Measurements from ENCODE around the gene HOXC12. TPM values are rescaled to one million over a fixed set of nuclear protein-coding genes. Genes with fewer than 3 reads are reported as not detected.
A peak's percentile ranks its signal among the peaks of the same experiment; 100 is the strongest.

Gene HOXC12
- total and polyA plus RNA-seq, 12 donors: not detected

GRCh38 chr12:53985692-53985993 lies 30.9 kb downstream of the HOXC12 start:
- H3K4me1 ChIP-seq (replicated peaks in 1 of 2): peaks cover 4 to 13% of the 10 kb centered on the region in 2 donors
- peak overlapping the region in 1 of 4 donors; percentile 48 for H3K4me3 ChIP-seq
- H3K9me3 ChIP-seq (replicated peaks in 1 of 3): no peaks in the 10 kb centered on the region
- H3K27ac ChIP-seq: peak overlapping the region in 2 of 5 donors; percentile 9 to 11
- WGBS, 4 donors: 0 to 17% (median 11%) methylated on average over 2 to 21 of the region's 21 CpGs; no CpG with 5 or more reads in 1 of the 4 donors
- H3K36me3 ChIP-seq (replicated peaks in 1 of 2): no peaks in the 10 kb centered on the region
- H3K27me3 ChIP-seq: peaks cover 87% of the 10 kb centered on the region
- no peak for DNase-seq
- intact Hi-C loops (cut with DNase I): no loop called here
- TF ChIP-seq CTCF (IDR thresholded peaks at IDR 0.05): no peak
- TF ChIP-seq POLR2A (IDR thresholded peaks at IDR 0.05): no peak

GRCh38 chr12:53985994-53986685 lies 31.4 kb downstream of the HOXC12 start:
- TF ChIP-seq POLR2A (IDR thresholded peaks at IDR 0.05) (no peak), CTCF (IDR thresholded peaks at IDR 0.05) (no peak)
- Histone ChIP-seq H3K4me3 (peak overlapping the region in 1 of 4 donors; percentile 48), H3K9me3 (replicated peaks in 1 of 3) (no peaks in the 10 kb centered on the region), H3K27ac (peak overlapping the region in 1 of 5 donors; percentile 11), H3K4me1 (replicated peaks in 1 of 2) (peaks cover 4 to 13% of the 10 kb centered on the region in 2 donors), H3K27me3 (peaks cover 87% of the 10 kb centered on the region), H3K36me3 (replicated peaks in 1 of 2) (no peaks in the 10 kb centered on the region)
- intact Hi-C loops (cut with DNase I): no loop called here
- WGBS, 4 donors: 10 to 12% (median 11%) methylated on average over 22 to 50 of the region's 50 CpGs
- DNase-seq: no peak

- Histone ChIP-seq H3K4me1 (replicated peaks in 1 of 2) (peaks cover 4 to 13% of the 10 kb centered on the region in 2 donors), H3K27ac (no peak overlapping the region), H3K27me3 (peaks cover 87% of the 10 kb centered on the region), H3K9me3 (replicated peaks in 1 of 3) (no peaks in the 10 kb centered on the region), H3K4me3 (no peak overlapping the region), H3K36me3 (replicated peaks in 1 of 2) (no peaks in the 10 kb centered on the region)
- intact Hi-C loops (cut with DNase I): no loop called here
- no peak for TF ChIP-seq POLR2A (IDR thresholded peaks at IDR 0.05)
- TF ChIP-seq CTCF (IDR thresholded peaks at IDR 0.05): no peak
- no peak for DNase-seq
- 35 to 50% (median 39%) methylated on average over 12 to 21 of the region's 21 CpGs for WGBS, 4 donors
Measured at GRCh38 chr12:53986686-53987483, 32.2 kb downstream of the HOXC12 start.

- H3K4me1 ChIP-seq (replicated peaks in 1 of 2): peaks cover 4 to 13% of the 10 kb centered on the region in 2 donors
- intact Hi-C loops (cut with DNase I): no loop called here
Measured at GRCh38 chr12:53987787-53988230, 33.1 kb downstream of the HOXC12 start.

More at GRCh38 chr12:53987787-53988230, 33.1 kb downstream of the HOXC12 start:
- Histone ChIP-seq H3K27ac (no peak overlapping the region), H3K27me3 (peaks cover 87% of the 10 kb centered on the region), H3K4me3 (no peak overlapping the region), H3K9me3 (replicated peaks in 1 of 3) (no peaks in the 10 kb centered on the region), H3K36me3 (replicated peaks in 1 of 2) (no peaks in the 10 kb centered on the region)
- 24 to 41% (median 28%) methylated on average over 4 of the region's 4 CpGs for WGBS, 4 donors
- TF ChIP-seq CTCF (IDR thresholded peaks at IDR 0.05): no peak
- TF ChIP-seq POLR2A (IDR thresholded peaks at IDR 0.05): no peak
- DNase-seq: no peak

All from adrenal gland (tissue), 12 donors.